Astrocyte (in vitro differentiated cells and primary cell): ENCODE measurements around the gene INO80B. TPM values are rescaled to one million over a fixed set of nuclear protein-coding genes. Genes with fewer than 3 reads are reported as not detected.

Source experiments
- DNase-seq: peaks from one replicate; pipeline ENCODE4 v3.0.0-alpha.2; 2010; ENCODE audit warnings: low read depth
- FAIRE-seq: peaks from 2 replicates; lab custom pipeline; 2011; peaks lifted over from hg19 to GRCh38; lab: Jason Lieb, UNC
- H2AFZ ChIP-seq: 2 replicates; pipeline ENCODE4 v1.6.0; 2012; ENCODE audit warnings: low read depth, low read length, inconsistent platforms
- H3K27ac ChIP-seq: 2 replicates; pipeline ENCODE4 v1.5.1; 2011; ENCODE audit warnings: low read depth, low read length, inconsistent platforms
- H3K27me3 ChIP-seq: 2 replicates; pipeline ENCODE4 v1.6.0; 2011; ENCODE audit warnings: low read length, inconsistent platforms; ENCODE audit not compliant: insufficient read depth
- H3K36me3 ChIP-seq: 2 replicates; pipeline ENCODE4 v1.5.1; 2011; ENCODE audit warnings: low read length, inconsistent platforms; ENCODE audit not compliant: insufficient read depth
- H3K4me1 ChIP-seq: 2 replicates; pipeline ENCODE4 v1.5.1; 2011; ENCODE audit warnings: low read length, inconsistent platforms; ENCODE audit not compliant: insufficient read depth
- H3K4me2 ChIP-seq: 2 replicates; pipeline ENCODE4 v1.6.0; 2012; ENCODE audit warnings: low read length, inconsistent platforms
- H3K4me3 ChIP-seq: 2 replicates; pipeline ENCODE4 v1.5.1; 2011; ENCODE audit warnings: low read depth, mild to moderate bottlenecking, low read length, inconsistent platforms; ENCODE audit not compliant: insufficient read depth
- H3K79me2 ChIP-seq: 2 replicates; pipeline ENCODE4 v1.6.0; 2012; ENCODE audit warnings: mild to moderate bottlenecking, low read length, inconsistent platforms; ENCODE audit not compliant: insufficient read depth
- H3K9ac ChIP-seq: 2 replicates; pipeline ENCODE4 v1.6.0; 2012; ENCODE audit warnings: mild to moderate bottlenecking, low read length, inconsistent platforms
- H3K9me3 ChIP-seq: 2 replicates; pipeline ENCODE4 v1.5.1; 2012; ENCODE audit warnings: low read depth, mild to moderate bottlenecking, low read length, inconsistent platforms; ENCODE audit not compliant: insufficient read depth
- H4K20me1 ChIP-seq: 2 replicates; pipeline ENCODE4 v1.6.0; 2012; ENCODE audit warnings: low read length, inconsistent platforms; ENCODE audit not compliant: insufficient read depth
- H3K27ac Mint-ChIP-seq: one replicate; pipeline ENCODE4 v1.8.0; 2021; ENCODE audit warnings: mild to moderate bottlenecking, mixed read lengths; ENCODE audit not compliant: unreplicated experiment
- H3K27me3 Mint-ChIP-seq: one replicate; pipeline ENCODE4 v1.8.0; 2021; ENCODE audit warnings: low read depth, mixed read lengths; ENCODE audit not compliant: unreplicated experiment
- H3K36me3 Mint-ChIP-seq: one replicate; pipeline ENCODE4 v1.8.0; 2021; ENCODE audit warnings: low read depth, mixed read lengths; ENCODE audit not compliant: unreplicated experiment
- H3K4me1 Mint-ChIP-seq: one replicate; pipeline ENCODE4 v1.8.0; 2021; ENCODE audit warnings: low read depth, mixed read lengths; ENCODE audit not compliant: unreplicated experiment
- H3K4me3 Mint-ChIP-seq: one replicate; pipeline ENCODE4 v1.8.0; 2021; ENCODE audit warnings: mild to moderate bottlenecking, moderate library complexity, mixed read lengths; ENCODE audit not compliant: unreplicated experiment
- H3K9me3 Mint-ChIP-seq: one replicate; pipeline ENCODE4 v1.8.0; 2021; ENCODE audit warnings: mild to moderate bottlenecking, mixed read lengths; ENCODE audit not compliant: unreplicated experiment
- CTCF ChIP-seq: IDR thresholded peaks from 2 replicates; pipeline ENCODE4 v1.5.1; 2011; ENCODE audit warnings: low read depth, mild to moderate bottlenecking, inconsistent platforms, low read length, moderate library complexity; ENCODE audit not compliant: insufficient read depth
- EZH2 ChIP-seq: IDR thresholded peaks from 2 replicates; pipeline ENCODE4 v1.6.1; 2012; ENCODE audit warnings: mild to moderate bottlenecking, low read length, inconsistent platforms; ENCODE audit not compliant: insufficient read depth
- total RNA-seq: library from RNA; stranded (reverse); gene quantifications from 2 replicates; pipeline ENCODE4 v1.2.1, GENCODE V29; 2021

The INO80B gene
- total RNA-seq, 1 donor from 2014 or later: 19.2 TPM

GRCh38 chr2:74488643-74489481 lies 34.0 kb downstream of the INO80B start:
- TF ChIP-seq CTCF: no peak
- TF ChIP-seq EZH2: no peak
- Mint-ChIP-seq H3K4me1 (peaks cover 9% of the 10 kb centered on the region), H3K27me3 (no peaks in the 10 kb centered on the region), H3K9me3 (no peaks in the 10 kb centered on the region), H3K4me3 (peak overlapping the region; percentile 68), H3K36me3 (peaks cover 36% of the 10 kb centered on the region), H3K27ac (peak overlapping the region; percentile 27)
- Histone ChIP-seq H3K4me3 (no peak overlapping the region), H2AFZ (no peak overlapping the region), H3K27me3 (no peaks in the 10 kb centered on the region), H3K4me2 (no peak overlapping the region), H4K20me1 (peaks cover 7% of the 10 kb centered on the region), H3K79me2 (no peaks in the 10 kb centered on the region), H3K27ac (no peak overlapping the region), H3K9me3 (no peaks in the 10 kb centered on the region), H3K4me1 (peaks cover 4% of the 10 kb centered on the region), H3K36me3 (peaks cover 6% of the 10 kb centered on the region), H3K9ac (no peak overlapping the region)
- DNase-seq: no peak
- no peak for FAIRE-seq

GRCh38 chr2:74489906-74490305 lies 35.0 kb downstream of the INO80B start:
- H3K27me3 ChIP-seq: no peaks in the 10 kb centered on the region
- no peak for DNase-seq
- H3K9me3 ChIP-seq: no peaks in the 10 kb centered on the region
- peaks cover 6% of the 10 kb centered on the region for H3K36me3 ChIP-seq
- peaks cover 7% of the 10 kb centered on the region for H4K20me1 ChIP-seq
- no peak overlapping the region for H3K4me3 ChIP-seq
- FAIRE-seq: no peak
- H3K4me1 ChIP-seq: peaks cover 4% of the 10 kb centered on the region
- H2AFZ ChIP-seq: no peak overlapping the region
- H3K27ac Mint-ChIP-seq: no peak overlapping the region
- no peak for TF ChIP-seq CTCF
- no peak for TF ChIP-seq EZH2
- H3K9me3 Mint-ChIP-seq: no peaks in the 10 kb centered on the region
- no peaks in the 10 kb centered on the region for H3K27me3 Mint-ChIP-seq
- no peak overlapping the region for H3K27ac ChIP-seq
- H3K4me1 Mint-ChIP-seq: peaks cover 9% of the 10 kb centered on the region
- H3K79me2 ChIP-seq: no peaks in the 10 kb centered on the region
- H3K4me3 Mint-ChIP-seq: no peak overlapping the region
- no peak overlapping the region for H3K9ac ChIP-seq
- H3K4me2 ChIP-seq: no peak overlapping the region
- peaks cover 35% of the 10 kb centered on the region for H3K36me3 Mint-ChIP-seq
